GM12878 (cell line): ENCODE results near the gene MAGI2. TPM values are rescaled to one million over a fixed set of nuclear protein-coding genes. Genes with fewer than 3 reads are reported as not detected.

ENCODE experiments used
- ATAC-seq: fragments of 200-7000 bp; cut with Tn5 transposase; 3 replicates; pipeline ENCODE4 v1.9.1; 2020; ENCODE audit warnings: mild to moderate bottlenecking, moderate library complexity
- BruUV-seq: library from RNA; stranded (reverse); fragments of 400-500 nt; replicated peaks from 2 replicates; lab custom pipeline; 2021; lab: Mats Ljungman, UMichigan
- CTCF ChIA-PET: fragments of 300-600 bp; sonication (Branson Sonifier 250); formaldehyde crosslinking; extraction: SDS; loops from one replicate; lab custom pipeline; 2021; ENCODE audit warnings: inconsistent platforms; lab: Yijun Ruan, JAX
- POLR2A ChIA-PET: fragments of 350-600 bp; formaldehyde crosslinking; extraction: SDS; loops from one replicate; lab custom pipeline; 2021; ENCODE audit warnings: inconsistent platforms; lab: Charles Lee
- RAD21 ChIA-PET: fragments of 300-600 bp; sonication (Branson Sonifier 250); formaldehyde crosslinking; loops from one replicate; lab custom pipeline; 2023; ENCODE audit warnings: antibody characterized with exemption; ENCODE audit not compliant: unreplicated experiment; lab: Charles Lee
- SMC1A ChIA-PET: fragments of 300-600 bp; sonication (Branson Sonifier 250); formaldehyde crosslinking; loops from one replicate; lab custom pipeline; 2023; ENCODE audit not compliant: unreplicated experiment, uncharacterized antibody; lab: Charles Lee
- DNase-seq: peaks from one replicate; pipeline ENCODE4 v3.0.0-alpha.2; 2011; ENCODE audit warnings: low read depth, low spot score
- FAIRE-seq: peaks from 3 replicates; lab custom pipeline; 2011; peaks lifted over from hg19 to GRCh38; lab: Jason Lieb, UNC
- H2AFZ ChIP-seq: 2 replicates; pipeline ENCODE4 v1.6.0; 2011; ENCODE audit warnings: low read depth, low read length, control low read depth; ENCODE audit not compliant: control insufficient read depth
- H3K27ac ChIP-seq: 2 replicates; pipeline ENCODE4 v1.5.1; 2011; ENCODE audit warnings: control low read depth; ENCODE audit not compliant: control insufficient read depth, insufficient read depth
- H3K27me3 ChIP-seq, 2 experiments: replicated peaks in 1 of 2; 2 replicates each; pipeline versions ENCODE4 v1.6.0 to v1.6.1; 2011; ENCODE audit warnings: low read length in 1 of 2; ENCODE audit not compliant: control insufficient read depth in 2 of 2, insufficient read depth in 2 of 2
- H3K36me3 ChIP-seq, 2 experiments: 2 replicates each; pipeline ENCODE4 v1.5.1; 2011; ENCODE audit warnings: low read length in 1 of 2; ENCODE audit not compliant: control insufficient read depth in 2 of 2, insufficient read depth in 2 of 2
- H3K4me1 ChIP-seq: 2 replicates; pipeline ENCODE4 v1.6.1; 2011; ENCODE audit warnings: mild to moderate bottlenecking, low read length, moderate library complexity, mixed read lengths; ENCODE audit not compliant: control insufficient read depth, insufficient read depth
- H3K4me2 ChIP-seq: 2 replicates; pipeline ENCODE4 v1.6.0; 2011; ENCODE audit warnings: control low read depth; ENCODE audit not compliant: control insufficient read depth, insufficient read depth
- H3K4me3 ChIP-seq: fragments of 200-600 bp; sonication (generic); 2 replicates; pipeline ENCODE4 v1.5.1; 2016
- H3K79me2 ChIP-seq: 2 replicates; pipeline ENCODE4 v1.6.0; 2011; ENCODE audit warnings: low read length; ENCODE audit not compliant: control insufficient read depth, insufficient read depth
- H3K9ac ChIP-seq: 2 replicates; pipeline ENCODE4 v1.8.0; 2011; ENCODE audit warnings: low read length, control low read depth, mixed read lengths; ENCODE audit not compliant: control insufficient read depth, insufficient read depth
- H3K9me3 ChIP-seq: replicated peaks from 3 replicates; pipeline ENCODE4 v1.5.1; 2011; ENCODE audit warnings: mild to moderate bottlenecking, low read length; ENCODE audit not compliant: control insufficient read depth, insufficient read depth
- H4K20me1 ChIP-seq: 2 replicates; pipeline ENCODE4 v1.6.0; 2011; ENCODE audit not compliant: control insufficient read depth, insufficient read depth
- BRCA1 ChIP-seq: IDR thresholded peaks from 2 replicates; pipeline ENCODE4 v1.6.1; 2011; ENCODE audit warnings: low read depth, low read length, improper control_type of control experiment
- FOS ChIP-seq: IDR thresholded peaks from 3 replicates; pipeline ENCODE4 v1.6.1; 2011; ENCODE audit warnings: borderline replicate concordance; ENCODE audit not compliant: insufficient read length; ENCODE audit errors: extremely low read depth
- MYB ChIP-seq: fragments of 150-350 bp; IDR thresholded peaks from 2 replicates; pipeline ENCODE4 v1.6.1; 2014; ENCODE audit warnings: mild to moderate bottlenecking, low read depth, low read length, borderline replicate concordance
- NFYA ChIP-seq: IDR thresholded peaks from 2 replicates; pipeline ENCODE4 v1.6.1; 2011; ENCODE audit warnings: low read depth, mild to moderate bottlenecking, low read length, improper control_type of control experiment, borderline replicate concordance
- SP1 ChIP-seq: IDR thresholded peaks from one replicate; pipeline ENCODE4 v1.6.1; 2011; ENCODE audit warnings: low read depth, low read length
- SUPT20H ChIP-seq: IDR thresholded peaks from 2 replicates; pipeline ENCODE4 v1.6.1; 2011; ENCODE audit warnings: low read depth, mild to moderate bottlenecking, low read length, moderate library complexity, borderline replicate concordance; ENCODE audit not compliant: control insufficient read depth
- TARDBP ChIP-seq: IDR thresholded peaks from 2 replicates; pipeline ENCODE4 v1.6.1; 2016; ENCODE audit warnings: borderline replicate concordance
- TCF3 ChIP-seq: IDR thresholded peaks from 2 replicates; pipeline ENCODE4 v1.6.1; 2012; ENCODE audit warnings: low read depth, mild to moderate bottlenecking, low read length, borderline replicate concordance; ENCODE audit not compliant: insufficient read depth
- ZNF24 ChIP-seq: fragments of 450-650 bp; IDR thresholded peaks from 2 replicates; pipeline ENCODE4 v1.6.1; 2017; ENCODE audit warnings: antibody characterized with exemption, mild to moderate bottlenecking
- WGBS: methylation state at CpG from one replicate; pipeline ENCODE4 v1.1.6; 2016; ENCODE audit warnings: low lambda C conversion rate; ENCODE audit not compliant: insufficient replicate concordance, insufficient coverage; ENCODE audit errors: missing lambda C conversion rate; 5-methylcytosine and 5-hydroxymethylcytosine counted together
- in situ Hi-C: fragments of 300-500 bp; cut with MboI; formaldehyde crosslinking; loops from 9 replicates; pipeline ENCODE4 v1.14.3; 2018; ENCODE audit warnings: mixed read lengths
- intact Hi-C: fragments of 100-400 bp; cut with micrococcal nuclease; formaldehyde crosslinking; loops from one replicate; pipeline ENCODE4 v1.14.2; 2022; ENCODE audit not compliant: unreplicated experiment
- polyA plus RNA-seq, 11 experiments: library from polyadenylated mRNA; depleted of rRNA in 4 of 11; unstranded in 6 of 11; stranded (reverse) in 5 of 11; fragments of >200 nt; fragmentation: Nextera tagmentation in 4 of 11; fragmentation: Illumina TruSeq in 1 of 11; extraction: Ambion mirVana in 4 of 11; extraction: Trizol in 1 of 11; gene quantifications; 1 replicate in 1 of 11; 2 replicates in 10 of 11; pipeline versions ENCODE4 v1.2.1 to v1.2.3, GENCODE V29; 2011 to 2016; ENCODE audit warnings: inconsistent platforms in 2 of 11, missing spikeins in 2 of 11, low read depth in 1 of 11
- total RNA-seq, 4 experiments: library from RNA; depleted of rRNA in 3 of 4; stranded (reverse); fragments of >200 nt in 3 of 4; fragmentation: Illumina TruSeq in 1 of 4; extraction: Trizol in 1 of 4; gene quantifications; 2 replicates each; pipeline versions ENCODE4 v1.2.1 to v1.2.3, GENCODE V29; 2013 to 2021
- TF ChIP-seq, protein P1 (sequence below): fragments of 450-650 bp; IDR thresholded peaks from 2 replicates; pipeline ENCODE4 v1.6.1; 2017; ENCODE audit warnings: mild to moderate bottlenecking

Gene MAGI2
- total and polyA plus RNA-seq, 10 of the 15 experiments (the other 5 are each of a cell fraction or from before 2014, with no cell fraction given), result 0.01 to 0.31 (median 0.05) TPM; not detected in 2

DNA sequence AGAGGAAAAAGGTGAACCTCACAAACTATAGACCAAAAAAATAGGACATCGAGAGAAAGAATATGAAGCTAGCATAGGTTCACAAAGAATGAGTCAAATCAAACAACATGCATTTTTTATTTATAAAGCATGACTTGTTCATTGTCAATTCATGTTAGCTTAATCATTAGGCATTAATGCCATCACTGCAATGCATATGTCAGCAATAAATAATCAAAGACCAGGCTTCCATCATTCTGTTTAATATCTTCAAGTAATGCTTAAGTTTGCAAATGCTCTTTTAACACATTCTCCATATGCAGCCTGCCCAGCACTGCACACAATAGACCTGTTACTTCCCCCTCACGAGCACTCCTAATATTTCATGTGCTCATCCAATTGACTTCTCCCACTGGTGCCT, 8.9 kb upstream of the MAGI2 start:
- no peak overlapping the region for H3K4me3 ChIP-seq
- in situ Hi-C loops, result no loop called here
- 23% methylated on average over 2 of the region's 2 CpGs for WGBS
- H3K9me3 ChIP-seq, result no peaks in the 10 kb centered on the region
- H4K20me1 ChIP-seq, result no peaks in the 10 kb centered on the region
- ChIA-PET RAD21 (no interaction called here), POLR2A (no interaction called here), CTCF (no interaction called here), SMC1A (no interaction called here)
- no TSS peak for BruUV-seq
- H3K4me2 ChIP-seq, result no peak overlapping the region
- no peak overlapping the region for H2AFZ ChIP-seq
- ATAC-seq (no peak), DNase-seq (no peak), FAIRE-seq (no peak)
- no peak overlapping the region for H3K9ac ChIP-seq
- no peaks in the 10 kb centered on the region for H3K36me3 ChIP-seq
- H3K27ac ChIP-seq, result no peak overlapping the region
- TF ChIP-seq ZNF24 (no peak), TARDBP (no peak), SP1 (no peak), FOS (no peak), TCF3 (no peak), SUPT20H (no peak), BRCA1 (no peak), NFYA (no peak), MYB (no peak)
- TF ChIP-seq, protein P1, sequence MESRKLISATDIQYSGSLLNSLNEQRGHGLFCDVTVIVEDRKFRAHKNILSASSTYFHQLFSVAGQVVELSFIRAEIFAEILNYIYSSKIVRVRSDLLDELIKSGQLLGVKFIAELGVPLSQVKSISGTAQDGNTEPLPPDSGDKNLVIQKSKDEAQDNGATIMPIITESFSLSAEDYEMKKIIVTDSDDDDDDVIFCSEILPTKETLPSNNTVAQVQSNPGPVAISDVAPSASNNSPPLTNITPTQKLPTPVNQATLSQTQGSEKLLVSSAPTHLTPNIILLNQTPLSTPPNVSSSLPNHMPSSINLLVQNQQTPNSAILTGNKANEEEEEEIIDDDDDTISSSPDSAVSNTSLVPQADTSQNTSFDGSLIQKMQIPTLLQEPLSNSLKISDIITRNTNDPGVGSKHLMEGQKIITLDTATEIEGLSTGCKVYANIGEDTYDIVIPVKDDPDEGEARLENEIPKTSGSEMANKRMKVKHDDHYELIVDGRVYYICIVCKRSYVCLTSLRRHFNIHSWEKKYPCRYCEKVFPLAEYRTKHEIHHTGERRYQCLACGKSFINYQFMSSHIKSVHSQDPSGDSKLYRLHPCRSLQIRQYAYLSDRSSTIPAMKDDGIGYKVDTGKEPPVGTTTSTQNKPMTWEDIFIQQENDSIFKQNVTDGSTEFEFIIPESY, result no peak
- no peaks in the 10 kb centered on the region for H3K79me2 ChIP-seq
- intact Hi-C loops, result no loop called here
- H3K27me3 ChIP-seq, result no peaks in the 10 kb centered on the region
- no peaks in the 10 kb centered on the region for H3K4me1 ChIP-seq
